Mesenchymal stem cell (in vitro differentiated cells and primary cell): ENCODE data around the gene CDYL2.

Experiments
- DNase-seq: peaks from one replicate; pipeline ENCODE4 v3.0.0-alpha.2; 2013
- H2AFZ ChIP-seq: one replicate; pipeline ENCODE4 v1.6.1; 2013; ENCODE audit warnings: low read depth, mild to moderate bottlenecking, control low read depth, inconsistent platforms, low read length, moderate library complexity
- H2AK5ac ChIP-seq: 2 replicates; pipeline ENCODE4 v1.6.1; 2013; ENCODE audit warnings: low read length, moderate library complexity, mild to moderate bottlenecking, inconsistent platforms; ENCODE audit not compliant: severe bottlenecking
- H2BK120ac ChIP-seq: one replicate; pipeline ENCODE4 v1.6.1; 2013; ENCODE audit warnings: low read depth, mild to moderate bottlenecking, inconsistent platforms, low read length, moderate library complexity
- H2BK12ac ChIP-seq, 2 experiments: one replicate each; pipeline ENCODE4 v1.6.1; 2013; ENCODE audit warnings: inconsistent platforms in 2 of 2, low read length in 2 of 2, mild to moderate bottlenecking in 2 of 2, moderate library complexity in 2 of 2, control low read depth in 1 of 2
- H2BK15ac ChIP-seq: one replicate; pipeline ENCODE4 v1.6.1; 2013; ENCODE audit warnings: mild to moderate bottlenecking, low read depth, inconsistent platforms; ENCODE audit not compliant: poor library complexity, severe bottlenecking
- H2BK5ac ChIP-seq: 2 replicates; pipeline ENCODE4 v1.6.1; 2013; ENCODE audit warnings: low read depth, mild to moderate bottlenecking, low read length, control low read depth, inconsistent platforms; ENCODE audit not compliant: poor library complexity, severe bottlenecking
- H3K14ac ChIP-seq, 2 experiments: one replicate each; pipeline ENCODE4 v1.6.1; 2013; ENCODE audit warnings: inconsistent platforms in 2 of 2, low read length in 2 of 2, control low read depth in 1 of 2, mild to moderate bottlenecking in 1 of 2, moderate library complexity in 1 of 2
- H3K18ac ChIP-seq, 2 experiments: one replicate each; pipeline ENCODE4 v1.6.1; 2013; ENCODE audit warnings: inconsistent platforms in 2 of 2, low read length in 2 of 2, control low read depth in 1 of 2, low read depth in 1 of 2, mild to moderate bottlenecking in 1 of 2
- H3K23ac ChIP-seq, 2 experiments: one replicate each; pipeline ENCODE4 v1.6.1; 2013; ENCODE audit warnings: inconsistent platforms in 2 of 2, low read length in 2 of 2, mild to moderate bottlenecking in 2 of 2, moderate library complexity in 2 of 2, control low read depth in 1 of 2
- H3K27ac ChIP-seq: 2 replicates; pipeline ENCODE4 v1.5.1; 2013; ENCODE audit warnings: mild to moderate bottlenecking, moderate library complexity, low read length, control low read depth, inconsistent platforms; ENCODE audit not compliant: poor library complexity, severe bottlenecking
- H3K27me3 ChIP-seq, 2 experiments: 2 replicates each; pipeline versions ENCODE4 v1.6.1 to v1.7.0; 2013; ENCODE audit warnings: low read length in 2 of 2, mild to moderate bottlenecking in 2 of 2, moderate library complexity in 2 of 2, control low read depth in 1 of 2, inconsistent platforms in 1 of 2; ENCODE audit not compliant: control insufficient read depth in 1 of 2, insufficient read depth in 1 of 2
- H3K36me3 ChIP-seq, 2 experiments: 2 replicates each; pipeline versions ENCODE4 v1.6.1 to v1.7.0; 2013; ENCODE audit warnings: low read length in 2 of 2, control low read depth in 1 of 2, inconsistent platforms in 1 of 2, low read depth in 1 of 2, mild to moderate bottlenecking in 1 of 2; ENCODE audit not compliant: insufficient read depth in 2 of 2, control insufficient read depth in 1 of 2
- H3K4ac ChIP-seq, 2 experiments: one replicate each; pipeline ENCODE4 v1.6.1; 2013; ENCODE audit warnings: inconsistent platforms in 2 of 2, low read length in 2 of 2, mild to moderate bottlenecking in 2 of 2, moderate library complexity in 2 of 2, control low read depth in 1 of 2, low read depth in 1 of 2
- H3K4me1 ChIP-seq: 2 replicates; pipeline ENCODE4 v1.6.1; 2013; ENCODE audit warnings: low read depth, low read length, control low read depth; ENCODE audit not compliant: control insufficient read depth, insufficient read depth
- H3K4me2 ChIP-seq: 2 replicates; pipeline ENCODE4 v1.6.1; 2013; ENCODE audit warnings: low read length, mild to moderate bottlenecking, inconsistent platforms; ENCODE audit not compliant: poor library complexity, severe bottlenecking
- H3K4me3 ChIP-seq, 2 experiments: 2 replicates each; pipeline versions ENCODE4 v1.5.1 to v1.7.0; 2013; ENCODE audit warnings: low read length in 2 of 2, mild to moderate bottlenecking in 2 of 2, control low read depth in 1 of 2, low read depth in 1 of 2; ENCODE audit not compliant: insufficient read depth in 1 of 2
- H3K79me1 ChIP-seq: replicated peaks from 2 replicates; pipeline ENCODE4 v1.6.1; 2013; ENCODE audit warnings: mild to moderate bottlenecking, control low read depth, low read length, inconsistent platforms; ENCODE audit not compliant: poor library complexity, severe bottlenecking
- H3K9ac ChIP-seq: 2 replicates; pipeline ENCODE4 v1.7.0; 2013; ENCODE audit warnings: mild to moderate bottlenecking, low read length, moderate library complexity
- H3K9me3 ChIP-seq: 2 replicates; pipeline ENCODE4 v1.7.0; 2013; ENCODE audit warnings: mild to moderate bottlenecking, low read length; ENCODE audit not compliant: control insufficient read depth
- H4K8ac ChIP-seq: one replicate; pipeline ENCODE4 v1.6.1; 2013; ENCODE audit warnings: inconsistent platforms, mild to moderate bottlenecking, low read length, moderate library complexity
- H4K91ac ChIP-seq: one replicate; pipeline ENCODE4 v1.6.1; 2013; ENCODE audit warnings: mild to moderate bottlenecking, low read length, inconsistent platforms
- WGBS: methylation state at CpG from one replicate; pipeline ENCODE4 v1.1.7; 2013; ENCODE audit warnings: mixed read lengths; 5-methylcytosine and 5-hydroxymethylcytosine counted together

Gene CDYL2

DNA sequence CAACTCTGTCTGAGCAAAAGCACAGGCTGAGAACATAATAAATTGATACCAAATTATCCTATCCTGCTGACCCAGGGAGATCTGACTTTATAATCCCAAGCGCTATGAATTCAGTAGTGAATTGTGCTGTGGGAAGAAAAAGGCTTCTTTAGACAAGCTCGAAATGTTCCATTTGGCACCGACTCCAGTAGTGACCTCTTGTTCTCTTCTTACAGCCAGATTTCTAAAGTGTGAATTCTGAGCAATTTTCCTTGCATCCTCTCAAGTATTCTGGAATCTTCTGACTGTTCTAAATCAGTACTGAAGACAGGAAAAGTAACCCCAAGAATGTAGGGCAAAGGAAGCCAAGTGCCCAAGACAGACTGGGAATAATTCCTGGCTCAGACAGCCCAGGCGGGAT, 58.2 kb downstream of the CDYL2 start:
- Histone ChIP-seq H3K9me3 (no peaks in the 10 kb centered on the region), H3K14ac (no peak overlapping the region), H3K4me3 (no peak overlapping the region), H3K4ac (no peak overlapping the region), H2BK5ac (no peak overlapping the region), H4K8ac (no peak overlapping the region), H3K36me3 (no peaks in the 10 kb centered on the region), H2AK5ac (no peak overlapping the region), H2AFZ (no peak overlapping the region), H3K4me2 (no peak overlapping the region), H2BK120ac (no peak overlapping the region), H3K9ac (no peak overlapping the region), H2BK12ac (no peak overlapping the region), H3K27me3 (no peaks in the 10 kb centered on the region), H3K27ac (no peak overlapping the region), H3K18ac (no peak overlapping the region), H2BK15ac (no peak overlapping the region), H4K91ac (no peak overlapping the region), H3K79me1 (peaks cover 1% of the 10 kb centered on the region), H3K4me1 (no peaks in the 10 kb centered on the region), H3K23ac (no peak overlapping the region)
- DNase-seq: no peak
- 73% methylated on average over 3 of the region's 4 CpGs for WGBS

GRCh38 chr16:80744856-80745255, 59.5 kb downstream of the CDYL2 start:
- no peak overlapping the region for H2BK12ac ChIP-seq
- H3K36me3 ChIP-seq: no peaks in the 10 kb centered on the region
- no peak overlapping the region for H3K27ac ChIP-seq
- no peak overlapping the region for H4K91ac ChIP-seq
- no peak overlapping the region for H4K8ac ChIP-seq
- H3K9ac ChIP-seq: no peak overlapping the region
- H3K4me3 ChIP-seq: no peak overlapping the region
- H2AFZ ChIP-seq: no peak overlapping the region
- no peak overlapping the region for H3K4ac ChIP-seq
- no peak overlapping the region for H2BK120ac ChIP-seq
- H3K4me1 ChIP-seq: no peaks in the 10 kb centered on the region
- no peak overlapping the region for H3K4me2 ChIP-seq
- H3K79me1 ChIP-seq: peaks cover 1% of the 10 kb centered on the region
- no peak overlapping the region for H3K23ac ChIP-seq
- no peaks in the 10 kb centered on the region for H3K9me3 ChIP-seq
- H3K18ac ChIP-seq: no peak overlapping the region
- 42% methylated on average over 4 of the region's 4 CpGs for WGBS
- H2BK5ac ChIP-seq: no peak overlapping the region
- H2BK15ac ChIP-seq: no peak overlapping the region
- no peak overlapping the region for H3K14ac ChIP-seq
- H2AK5ac ChIP-seq: no peak overlapping the region
- DNase-seq: no peak
- no peaks in the 10 kb centered on the region for H3K27me3 ChIP-seq

DNA sequence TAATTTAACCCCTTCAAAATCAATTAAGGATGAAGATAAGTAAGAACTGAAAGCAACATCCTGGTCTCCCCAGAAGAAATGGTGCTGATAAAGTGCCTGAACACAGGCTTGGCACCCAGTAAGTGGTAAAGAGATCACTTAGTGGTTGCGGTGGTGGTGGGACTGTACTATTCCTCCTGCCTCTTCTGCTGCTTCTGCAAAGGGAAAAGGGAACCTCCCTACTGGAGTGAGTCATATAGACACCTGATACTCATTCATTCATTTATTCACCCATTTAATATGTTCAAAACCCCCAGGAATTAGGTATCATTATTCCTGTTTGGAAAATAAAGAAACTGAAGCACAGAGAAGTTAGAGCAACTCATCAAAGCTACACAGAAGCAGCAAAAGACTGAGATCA, 60.6 kb downstream of the CDYL2 start:
- Histone ChIP-seq H3K4me1 (no peaks in the 10 kb centered on the region), H3K27me3 (no peaks in the 10 kb centered on the region), H3K4me3 (no peak overlapping the region), H3K79me1 (peaks cover 1% of the 10 kb centered on the region), H3K9me3 (no peaks in the 10 kb centered on the region), H2AFZ (no peak overlapping the region), H3K9ac (no peak overlapping the region), H3K14ac (no peak overlapping the region), H2BK120ac (no peak overlapping the region), H3K4ac (no peak overlapping the region), H2BK15ac (no peak overlapping the region), H4K8ac (no peak overlapping the region), H3K27ac (no peak overlapping the region), H2AK5ac (no peak overlapping the region), H4K91ac (no peak overlapping the region), H2BK12ac (no peak overlapping the region), H2BK5ac (no peak overlapping the region), H3K36me3 (no peaks in the 10 kb centered on the region), H3K4me2 (no peak overlapping the region), H3K23ac (no peak overlapping the region), H3K18ac (no peak overlapping the region)
- no peak for DNase-seq
- 83% methylated on average over 1 of the region's 1 CpG for WGBS

DNA sequence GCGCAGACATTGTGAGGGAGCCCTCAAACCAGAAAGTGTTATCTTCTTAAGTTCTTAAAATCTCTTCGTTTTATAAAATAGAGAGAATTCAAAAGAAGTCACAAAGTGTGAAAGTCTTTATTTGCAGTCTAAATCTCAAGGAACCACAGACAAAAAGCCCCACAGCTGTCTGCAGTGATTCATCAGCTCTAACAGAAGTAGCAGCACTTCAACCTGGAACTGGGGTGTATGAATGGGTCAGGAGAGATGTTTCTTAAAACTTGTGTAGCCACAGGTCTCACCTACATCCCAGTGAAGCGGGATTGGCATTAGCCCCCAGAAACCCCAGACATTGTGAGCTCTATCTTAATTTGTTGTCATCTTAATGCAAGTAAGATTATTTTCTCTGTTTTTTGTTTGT, 61.1 kb downstream of the CDYL2 start:
- H2BK5ac ChIP-seq: no peak overlapping the region
- no peak overlapping the region for H3K18ac ChIP-seq
- H3K79me1 ChIP-seq: peaks cover 1% of the 10 kb centered on the region
- no peak overlapping the region for H2BK12ac ChIP-seq
- H3K4me1 ChIP-seq: no peaks in the 10 kb centered on the region
- H3K23ac ChIP-seq: no peak overlapping the region
- H3K14ac ChIP-seq: no peak overlapping the region
- no peak overlapping the region for H2BK120ac ChIP-seq
- no peak overlapping the region for H2BK15ac ChIP-seq
- 60% methylated on average over 2 of the region's 3 CpGs for whole genome bisulfite sequencing
- no peak overlapping the region for H3K4me2 ChIP-seq
- no peak overlapping the region for H3K4me3 ChIP-seq
- H2AK5ac ChIP-seq: no peak overlapping the region
- no peak overlapping the region for H3K9ac ChIP-seq
- H4K91ac ChIP-seq: no peak overlapping the region
- H3K4ac ChIP-seq: no peak overlapping the region
- H4K8ac ChIP-seq: no peak overlapping the region
- no peaks in the 10 kb centered on the region for H3K36me3 ChIP-seq
- no peaks in the 10 kb centered on the region for H3K9me3 ChIP-seq
- no peaks in the 10 kb centered on the region for H3K27me3 ChIP-seq
- H3K27ac ChIP-seq: no peak overlapping the region
- H2AFZ ChIP-seq: no peak overlapping the region
- DNase-seq: no peak
